ENCODE data around the gene LCE6A. TPM values are rescaled to one million over a fixed set of nuclear protein-coding genes. Genes with fewer than 3 reads are reported as not detected.

LCE6A gene
- total and polyA plus RNA-seq, 12 donors: not detected

DNA sequence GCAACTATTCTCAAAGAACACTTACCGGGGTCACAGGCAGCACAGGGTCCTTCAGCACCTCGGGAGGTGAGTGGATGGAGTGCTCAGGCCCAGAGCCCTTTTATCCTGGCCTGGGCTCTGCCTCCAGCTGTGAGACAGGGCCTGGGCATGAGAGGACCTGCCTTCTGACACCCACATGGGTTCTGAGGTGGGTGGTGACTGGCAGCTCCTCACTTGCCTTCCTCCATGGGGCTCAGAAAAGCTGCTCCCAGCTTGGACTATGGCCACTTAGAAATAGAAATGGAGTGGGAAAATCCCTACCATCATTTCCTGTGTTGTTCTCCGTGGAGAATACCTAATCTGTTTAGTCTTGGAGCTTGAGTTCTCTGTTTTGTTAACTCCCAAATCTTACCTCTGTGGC lies 36.1 kb upstream of the LCE6A start, which contains the start of gene LCE1C:
LCE1C (minus strand) TSS at position 76 of the 400 bp plus-strand sequence. CDS start 1,173 bp downstream, outside the sequence.
- 48 to 54% methylated on average over 3 of the region's 3 CpGs for WGBS, 2 donors
- TF ChIP-seq, protein P1, sequence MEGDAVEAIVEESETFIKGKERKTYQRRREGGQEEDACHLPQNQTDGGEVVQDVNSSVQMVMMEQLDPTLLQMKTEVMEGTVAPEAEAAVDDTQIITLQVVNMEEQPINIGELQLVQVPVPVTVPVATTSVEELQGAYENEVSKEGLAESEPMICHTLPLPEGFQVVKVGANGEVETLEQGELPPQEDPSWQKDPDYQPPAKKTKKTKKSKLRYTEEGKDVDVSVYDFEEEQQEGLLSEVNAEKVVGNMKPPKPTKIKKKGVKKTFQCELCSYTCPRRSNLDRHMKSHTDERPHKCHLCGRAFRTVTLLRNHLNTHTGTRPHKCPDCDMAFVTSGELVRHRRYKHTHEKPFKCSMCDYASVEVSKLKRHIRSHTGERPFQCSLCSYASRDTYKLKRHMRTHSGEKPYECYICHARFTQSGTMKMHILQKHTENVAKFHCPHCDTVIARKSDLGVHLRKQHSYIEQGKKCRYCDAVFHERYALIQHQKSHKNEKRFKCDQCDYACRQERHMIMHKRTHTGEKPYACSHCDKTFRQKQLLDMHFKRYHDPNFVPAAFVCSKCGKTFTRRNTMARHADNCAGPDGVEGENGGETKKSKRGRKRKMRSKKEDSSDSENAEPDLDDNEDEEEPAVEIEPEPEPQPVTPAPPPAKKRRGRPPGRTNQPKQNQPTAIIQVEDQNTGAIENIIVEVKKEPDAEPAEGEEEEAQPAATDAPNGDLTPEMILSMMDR (IDR thresholded peaks at IDR 0.05): no peak
- ATAC-seq: no peak
- intact Hi-C loops (cut with DNase I): no loop called here
- H3K4me3 ChIP-seq: no peak within 1 kb of the TSS
- no peak within 1 kb of the TSS for H3K27ac ChIP-seq
- H3K27me3 ChIP-seq: peaks cover 0 to 6% (median 0%) of the 10 kb centered on the region in 7 donors
- H3K9me3 ChIP-seq: peaks cover 0 to 4% (median 0%) of the 10 kb centered on the region in 11 donors
- no peaks in the 10 kb centered on the region for H3K36me3 ChIP-seq
- no peak for DNase-seq
- H3K4me1 ChIP-seq: no peaks in the 10 kb centered on the region

DNA sequence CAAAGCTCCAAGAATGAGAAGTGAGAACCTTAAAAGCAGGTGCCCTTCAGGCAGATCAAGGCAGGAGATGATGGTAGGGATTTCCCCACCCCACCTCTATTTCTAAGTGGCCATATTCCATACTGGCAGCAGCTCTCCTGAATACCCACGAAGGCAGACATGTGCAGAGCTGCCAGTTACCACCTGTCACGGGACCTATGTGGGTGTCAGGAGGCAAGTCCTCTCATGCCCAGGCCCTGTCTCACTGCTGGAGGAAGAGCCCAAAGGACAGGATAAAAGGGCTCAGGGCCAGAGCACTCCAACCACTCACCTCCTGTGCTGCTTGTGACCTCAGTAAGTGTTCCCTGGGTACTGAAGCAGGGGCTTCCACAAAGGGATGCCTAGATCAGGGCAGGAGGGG lies 31.6 kb upstream of the LCE6A start:
- Histone ChIP-seq H3K4me1 (no peaks in the 10 kb centered on the region), H3K27me3 (peaks cover 0 to 8% (median 0%) of the 10 kb centered on the region in 7 donors), H3K9me3 (peaks cover 0 to 10% (median 0%) of the 10 kb centered on the region in 11 donors), H3K27ac (no peak overlapping the region), H3K4me3 (no peak overlapping the region), H3K36me3 (no peaks in the 10 kb centered on the region)
- ATAC-seq (no peak), DNase-seq (no peak)
- intact Hi-C loops (cut with DNase I): no loop called here
- TF ChIP-seq, protein P1 (IDR thresholded peaks at IDR 0.05): no peak
- WGBS, 2 donors: 63 to 67% methylated on average over 2 of the region's 2 CpGs

DNA sequence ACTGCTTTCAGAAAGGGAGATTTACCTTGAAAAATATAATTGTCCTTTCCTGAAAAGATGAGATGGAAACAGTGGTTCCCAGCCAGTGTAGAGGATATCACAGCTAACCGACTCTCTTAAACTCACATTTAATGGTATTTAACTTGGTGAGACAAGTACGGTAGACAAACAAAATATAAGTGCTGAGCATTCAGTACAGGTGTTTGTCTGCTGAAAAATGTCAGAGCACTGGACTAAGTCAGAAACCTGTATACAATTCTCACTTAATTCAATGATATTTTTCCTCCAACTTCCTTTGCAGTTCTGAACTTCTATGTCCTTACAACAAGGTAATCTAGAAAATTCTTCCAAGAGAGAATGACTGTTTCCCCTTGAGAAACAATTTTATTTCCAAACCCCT lies 31.0 kb upstream of the LCE6A start, which contains the start of gene LCE1B:
LCE1B (plus strand) TSS at position 301 of the 400 bp plus-strand sequence. CDS start 476 bp downstream, outside the sequence.
- peaks cover 0 to 8% (median 0%) of the 10 kb centered on the region in 7 donors for H3K27me3 ChIP-seq
- TF ChIP-seq, protein P1 (IDR thresholded peaks at IDR 0.05): no peak
- DNase-seq (no peak), ATAC-seq (no peak)
- peaks cover 0 to 10% (median 0%) of the 10 kb centered on the region in 11 donors for H3K9me3 ChIP-seq
- H3K4me3 ChIP-seq: no peak within 1 kb of the TSS
- WGBS, 2 donors: 59 to 94% methylated on average over 2 of the region's 2 CpGs
- no peak within 1 kb of the TSS for H3K27ac ChIP-seq
- H3K36me3 ChIP-seq: no peaks in the 10 kb centered on the region
- no peaks in the 10 kb centered on the region for H3K4me1 ChIP-seq
- intact Hi-C loops (cut with DNase I): no loop called here

DNA sequence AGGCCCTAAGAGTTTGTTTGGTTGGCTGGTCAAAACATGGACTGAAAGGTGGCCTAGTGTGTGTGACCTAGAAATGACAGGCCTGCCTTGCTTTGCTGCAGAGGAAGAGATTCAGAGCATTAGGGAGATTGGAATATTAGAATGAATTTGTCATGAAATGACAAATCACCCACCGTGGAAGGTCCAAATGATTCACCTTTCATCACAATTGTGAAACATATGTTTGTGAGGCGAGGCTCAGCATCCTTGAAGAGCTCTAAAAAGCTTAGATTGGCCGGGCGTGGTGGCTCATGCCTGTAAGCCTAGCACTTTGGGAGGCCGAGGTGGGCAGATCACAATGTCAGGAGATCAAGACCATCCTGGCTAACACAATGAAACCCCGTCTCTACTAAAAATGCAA lies 25.3 kb upstream of the LCE6A start:
- DNase-seq: no peak
- no peaks in the 10 kb centered on the region for H3K36me3 ChIP-seq
- intact Hi-C loops (cut with DNase I): no loop called here
- H3K4me3 ChIP-seq: no peak overlapping the region
- TF ChIP-seq, protein P1 (IDR thresholded peaks at IDR 0.05): no peak
- peaks cover 0 to 5% (median 0%) of the 10 kb centered on the region in 7 donors for H3K27me3 ChIP-seq
- H3K27ac ChIP-seq: no peak overlapping the region
- WGBS, 2 donors: 78 to 80% methylated on average over 6 of the region's 6 CpGs
- H3K4me1 ChIP-seq: no peaks in the 10 kb centered on the region
- peaks cover 0 to 6% (median 0%) of the 10 kb centered on the region in 11 donors for H3K9me3 ChIP-seq
- no peak for ATAC-seq
